ENCODE measurements around the gene EIF2AK2. TPM values are rescaled to one million over a fixed set of nuclear protein-coding genes. Genes with fewer than 3 reads are reported as not detected.

The EIF2AK2 gene
- total RNA-seq, 1 donor from 2014 or later: 46.7 TPM

GRCh38 chr2:37068686-37069085 is 88.1 kb downstream of the EIF2AK2 start:
- H3K9me3 Mint-ChIP-seq: no peaks in the 10 kb centered on the region
- intact Hi-C loops (cut with micrococcal nuclease): no loop called here
- H3K36me3 Mint-ChIP-seq (ENCODE audit: low read depth): peaks cover 37% of the 10 kb centered on the region
- H3K27me3 Mint-ChIP-seq: no peaks in the 10 kb centered on the region
- peaks cover 2% of the 10 kb centered on the region for H3K4me1 Mint-ChIP-seq
- H3K4me3 Mint-ChIP-seq: no peak overlapping the region
- no peak for DNase-seq
- no peak overlapping the region for H3K27ac Mint-ChIP-seq

- no peak overlapping the region for H3K27ac Mint-ChIP-seq
- H3K36me3 Mint-ChIP-seq (ENCODE audit: low read depth): peaks cover 42% of the 10 kb centered on the region
- no peak overlapping the region for H3K4me3 Mint-ChIP-seq
- H3K9me3 Mint-ChIP-seq: no peaks in the 10 kb centered on the region
- peaks cover 3% of the 10 kb centered on the region for H3K4me1 Mint-ChIP-seq
- intact Hi-C loops (cut with micrococcal nuclease): no loop called here
- DNase-seq: no peak
- H3K27me3 Mint-ChIP-seq: no peaks in the 10 kb centered on the region
Observed at GRCh38 chr2:37061776-37062175, 95.0 kb downstream of the EIF2AK2 start.

- DNase-seq: no peak
- H3K4me1 Mint-ChIP-seq: peaks cover 3% of the 10 kb centered on the region
- no peaks in the 10 kb centered on the region for H3K9me3 Mint-ChIP-seq
- no peak overlapping the region for H3K4me3 Mint-ChIP-seq
- no peak overlapping the region for H3K27ac Mint-ChIP-seq
- H3K27me3 Mint-ChIP-seq: no peaks in the 10 kb centered on the region
- peaks cover 40% of the 10 kb centered on the region for H3K36me3 Mint-ChIP-seq (ENCODE audit: low read depth)
- intact Hi-C loops (cut with micrococcal nuclease): no loop called here
Observed at GRCh38 chr2:37061013-37061711, 95.6 kb downstream of the EIF2AK2 start.

GRCh38 chr2:37060446-37060845 is 96.3 kb downstream of the EIF2AK2 start:
- Mint-ChIP-seq H3K4me1 (peaks cover 3% of the 10 kb centered on the region), H3K27me3 (no peaks in the 10 kb centered on the region), H3K27ac (no peak overlapping the region), H3K9me3 (no peaks in the 10 kb centered on the region), H3K36me3 (ENCODE audit: low read depth) (peaks cover 39% of the 10 kb centered on the region), H3K4me3 (no peak overlapping the region)
- intact Hi-C loops (cut with micrococcal nuclease): no loop called here
- DNase-seq: no peak

- Mint-ChIP-seq H3K9me3 (no peaks in the 10 kb centered on the region), H3K27me3 (no peaks in the 10 kb centered on the region), H3K4me1 (peaks cover 3% of the 10 kb centered on the region), H3K36me3 (ENCODE audit: low read depth) (peaks cover 36% of the 10 kb centered on the region), H3K4me3 (no peak overlapping the region), H3K27ac (no peak overlapping the region)
- DNase-seq: no peak
- intact Hi-C loops (cut with micrococcal nuclease): no loop called here
Observed at GRCh38 chr2:37059841-37060240, 96.9 kb downstream of the EIF2AK2 start.

- H3K36me3 Mint-ChIP-seq (ENCODE audit: low read depth): peaks cover 28% of the 10 kb centered on the region
- no peak overlapping the region for H3K4me3 Mint-ChIP-seq
- no peak overlapping the region for H3K27ac Mint-ChIP-seq
- intact Hi-C loops (cut with micrococcal nuclease): no loop called here
- no peaks in the 10 kb centered on the region for H3K9me3 Mint-ChIP-seq
- no peaks in the 10 kb centered on the region for H3K4me1 Mint-ChIP-seq
- H3K27me3 Mint-ChIP-seq: no peaks in the 10 kb centered on the region
- DNase-seq: no peak
Observed at GRCh38 chr2:37052600-37053332, 104.0 kb downstream of the EIF2AK2 start.

Other genes with a start within 250 kb of the EIF2AK2 start
- gene STRN, start 190.4 kb downstream of the EIF2AK2 start, total RNA-seq: 27.0 and 28.0 TPM in 2 replicates
- gene HEATR5B, start 72.6 kb downstream of the EIF2AK2 start, total RNA-seq: 14.7 and 14.8 TPM in 2 replicates
- gene GPATCH11, start 72.5 kb downstream of the EIF2AK2 start, total RNA-seq: 13.8 and 15.7 TPM in 2 replicates
- gene SULT6B1, start 31.7 kb upstream of the EIF2AK2 start, total RNA-seq: not detected in 2 replicates
- 43.4 and 46.6 TPM in 2 replicates for gene CEBPZOS, start 39.5 kb upstream of the EIF2AK2 start, total RNA-seq
- gene CEBPZ, start 74.6 kb upstream of the EIF2AK2 start, total RNA-seq: 63.2 and 68.2 TPM in 2 replicates
- 24.3 and 28.9 TPM in 2 replicates for gene NDUFAF7, start 74.7 kb upstream of the EIF2AK2 start, total RNA-seq
- 20.2 and 21.9 TPM in 2 replicates for gene PRKD3, start 167.9 kb upstream of the EIF2AK2 start, total RNA-seq
- gene QPCT, start 187.7 kb upstream of the EIF2AK2 start, total RNA-seq: 2.0 and 2.1 TPM in 2 replicates